Glutamatergic neuron (in vitro differentiated cells): ENCODE data around the gene AHNAK. TPM values are rescaled to one million over a fixed set of nuclear protein-coding genes. Genes with fewer than 3 reads are reported as not detected.

Source experiments
- DNase-seq: peaks from one replicate; pipeline ENCODE4 v3.0.0; 2022
- H3K27ac Mint-ChIP-seq: one replicate; pipeline ENCODE4 v1.8.0; 2020; ENCODE audit warnings: mild to moderate bottlenecking, mixed read lengths, inconsistent platforms; ENCODE audit not compliant: unreplicated experiment
- H3K27me3 Mint-ChIP-seq: one replicate; pipeline ENCODE4 v1.8.0; 2020; ENCODE audit warnings: mild to moderate bottlenecking, moderate library complexity, mixed read lengths, inconsistent platforms; ENCODE audit not compliant: unreplicated experiment
- H3K36me3 Mint-ChIP-seq: one replicate; pipeline ENCODE4 v1.8.0; 2020; ENCODE audit warnings: mild to moderate bottlenecking, mixed read lengths, inconsistent platforms; ENCODE audit not compliant: unreplicated experiment
- H3K4me1 Mint-ChIP-seq: one replicate; pipeline ENCODE4 v1.8.0; 2020; ENCODE audit warnings: mild to moderate bottlenecking, low read depth, mixed read lengths, inconsistent platforms; ENCODE audit not compliant: unreplicated experiment
- H3K4me3 Mint-ChIP-seq: one replicate; pipeline ENCODE4 v1.8.0; 2020; ENCODE audit warnings: mild to moderate bottlenecking, mixed read lengths, inconsistent platforms; ENCODE audit not compliant: unreplicated experiment
- H3K9me3 Mint-ChIP-seq: one replicate; pipeline ENCODE4 v1.8.0; 2020; ENCODE audit warnings: mild to moderate bottlenecking, moderate library complexity, mixed read lengths, inconsistent platforms; ENCODE audit not compliant: unreplicated experiment
- CTCF ChIP-seq: fragments of 200-600 bp; sonication (generic); IDR thresholded peaks from one replicate; pipeline ENCODE4 v1.5.0; 2021; ENCODE audit not compliant: partially characterized antibody, unreplicated experiment
- total RNA-seq: library from RNA; stranded (reverse); fragmentation: NEBNext Ultra II Directional; extraction: Animal tissue kit (Norgen Biotek cat#: 25700); gene quantifications from one replicate; pipeline ENCODE4 v1.2.1, GENCODE V29; 2021; ENCODE audit not compliant: unreplicated experiment

AHNAK gene
- total RNA-seq, 1 donor from 2014 or later: 4.5 TPM

GRCh38 chr11:62439785-62440602 lies 106.6 kb downstream of the AHNAK start:
- DNase-seq: no peak
- Mint-ChIP-seq H3K4me3 (no peak overlapping the region), H3K4me1 (peaks cover 5% of the 10 kb centered on the region), H3K9me3 (no peaks in the 10 kb centered on the region), H3K27ac (no peak overlapping the region), H3K36me3 (no peaks in the 10 kb centered on the region), H3K27me3 (peaks cover 3% of the 10 kb centered on the region)
- no peak for TF ChIP-seq CTCF

GRCh38 chr11:62438641-62439040 lies 108.0 kb downstream of the AHNAK start:
- H3K4me1 Mint-ChIP-seq: peaks cover 6% of the 10 kb centered on the region
- no peak for DNase-seq
- H3K4me3 Mint-ChIP-seq: no peak overlapping the region
- no peaks in the 10 kb centered on the region for H3K9me3 Mint-ChIP-seq
- no peak for TF ChIP-seq CTCF
- H3K36me3 Mint-ChIP-seq: no peaks in the 10 kb centered on the region
- H3K27ac Mint-ChIP-seq: no peak overlapping the region
- peaks cover 6% of the 10 kb centered on the region for H3K27me3 Mint-ChIP-seq

GRCh38 chr11:62437616-62438015 lies 109.0 kb downstream of the AHNAK start:
- Mint-ChIP-seq H3K27ac (no peak overlapping the region), H3K4me3 (no peak overlapping the region), H3K36me3 (no peaks in the 10 kb centered on the region), H3K27me3 (peaks cover 6% of the 10 kb centered on the region), H3K9me3 (no peaks in the 10 kb centered on the region), H3K4me1 (peaks cover 7% of the 10 kb centered on the region)
- DNase-seq: no peak
- no peak for TF ChIP-seq CTCF

GRCh38 chr11:62435846-62436660 lies 110.6 kb downstream of the AHNAK start:
- Mint-ChIP-seq H3K27ac (no peak overlapping the region), H3K4me1 (peaks cover 7% of the 10 kb centered on the region), H3K36me3 (no peaks in the 10 kb centered on the region), H3K9me3 (peaks cover 2% of the 10 kb centered on the region), H3K27me3 (peaks cover 4% of the 10 kb centered on the region), H3K4me3 (no peak overlapping the region)
- no peak for DNase-seq
- no peak for TF ChIP-seq CTCF

GRCh38 chr11:62433904-62434276 lies 112.7 kb downstream of the AHNAK start:
- no peak overlapping the region for H3K27ac Mint-ChIP-seq
- peaks cover 7% of the 10 kb centered on the region for H3K36me3 Mint-ChIP-seq

More at GRCh38 chr11:62433904-62434276, 112.7 kb downstream of the AHNAK start:
- no peak for TF ChIP-seq CTCF
- H3K27me3 Mint-ChIP-seq: peaks cover 7% of the 10 kb centered on the region
- H3K4me1 Mint-ChIP-seq: peaks cover 7% of the 10 kb centered on the region
- no peak overlapping the region for H3K4me3 Mint-ChIP-seq
- H3K9me3 Mint-ChIP-seq: peaks cover 2% of the 10 kb centered on the region
- DNase-seq: no peak
